Pons (tissue), 1 donor: ENCODE results near the gene ATG13.
"Not testable (repeated sequence)": the region's sequence is repeated elsewhere in the genome, so short reads cannot be mapped to it uniquely, and the experiment has no call there.

Experiments
- DNase-seq: peaks from one replicate; pipeline ENCODE4 v3.0.0-alpha.2; 2016; ENCODE audit warnings: low spot score

Gene ATG13

DNA sequence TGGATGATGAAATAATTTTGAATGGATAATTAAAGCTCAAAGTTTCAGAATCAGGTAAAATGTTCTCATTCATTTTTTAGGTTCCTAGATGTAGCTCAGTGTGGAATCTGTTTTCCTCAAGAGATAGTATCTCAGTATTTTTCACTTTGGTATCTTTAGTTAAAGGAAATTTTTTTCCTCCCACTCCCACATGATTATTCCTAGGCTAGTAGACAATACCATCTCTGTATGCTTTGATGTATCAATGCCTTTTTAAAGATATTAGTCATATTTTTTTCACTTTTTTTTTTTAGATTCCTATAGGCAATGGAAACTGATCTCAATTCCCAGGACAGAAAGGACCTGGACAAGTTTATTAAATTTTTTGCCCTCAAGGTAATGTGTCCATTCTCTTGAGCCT lies 26.6 kb downstream of the ATG13 start:
- no peak for DNase-seq

DNA sequence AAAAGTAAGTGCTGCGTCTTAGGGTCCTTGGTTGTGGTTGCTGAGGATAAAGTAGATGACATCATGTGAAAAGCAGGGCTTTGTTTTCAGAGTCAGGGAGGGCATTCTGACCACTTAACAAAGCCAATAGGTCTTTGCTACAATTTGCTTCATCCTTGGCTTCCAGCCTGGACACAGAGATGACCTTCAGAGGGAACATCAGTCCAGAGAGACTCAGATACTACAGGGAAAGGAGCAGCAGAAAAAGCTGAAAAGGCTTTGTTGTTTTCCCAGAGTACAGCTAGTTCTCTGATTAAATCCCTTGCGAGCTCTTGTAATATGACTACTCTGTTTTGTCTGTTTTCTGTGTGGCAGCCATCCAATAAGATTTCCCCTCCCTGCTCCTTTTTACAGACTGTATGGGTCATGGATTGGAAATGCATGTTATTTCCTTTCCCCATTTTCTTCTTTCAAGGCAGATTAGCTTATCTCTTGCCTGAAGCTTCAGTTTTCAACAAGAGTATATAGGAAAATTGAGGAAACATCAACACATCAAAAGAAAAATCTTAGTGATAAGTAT lies 31.9 kb downstream of the ATG13 start:
- peak; percentile 98 for DNase-seq

DNA sequence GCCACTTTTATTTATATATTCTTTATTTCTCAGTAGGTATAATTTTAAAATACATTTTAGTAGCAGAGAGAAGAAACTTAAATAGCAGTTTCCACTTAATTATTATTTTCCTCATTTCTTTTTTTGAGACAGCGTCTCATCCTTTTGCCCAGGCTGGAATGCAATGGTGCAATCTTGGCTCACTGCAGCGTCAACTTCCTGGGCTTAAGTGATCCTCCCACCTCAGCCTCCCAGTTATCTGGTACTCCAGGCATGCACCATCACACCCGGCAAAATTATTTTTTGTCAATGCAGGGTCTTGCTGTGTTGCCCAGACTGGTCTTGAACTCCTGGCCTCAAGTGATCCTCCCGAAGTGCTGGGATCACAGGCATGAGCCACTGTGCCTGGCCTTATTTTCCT lies 38.3 kb downstream of the ATG13 start:
- DNase-seq: no peak

DNA sequence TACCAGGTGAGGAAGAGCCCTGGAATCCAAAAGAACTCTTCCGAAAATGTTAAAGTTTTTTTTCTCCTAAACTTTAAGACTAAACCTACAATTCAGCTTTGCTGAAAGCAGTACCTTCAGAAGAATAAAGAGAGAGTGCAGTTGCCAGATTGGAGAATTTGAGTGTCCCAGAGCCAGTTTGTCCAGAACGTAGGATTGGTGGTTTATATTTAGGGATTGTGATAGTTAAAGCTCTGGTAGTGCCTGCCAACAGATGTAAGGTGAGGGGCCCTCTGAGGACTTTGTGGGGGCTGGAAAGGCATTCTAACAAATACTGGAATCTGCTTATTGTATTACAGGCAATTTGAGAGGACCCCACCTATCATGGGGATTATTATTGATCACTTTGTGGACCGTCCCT lies 39.8 kb downstream of the ATG13 start:
- no peak for DNase-seq

DNA sequence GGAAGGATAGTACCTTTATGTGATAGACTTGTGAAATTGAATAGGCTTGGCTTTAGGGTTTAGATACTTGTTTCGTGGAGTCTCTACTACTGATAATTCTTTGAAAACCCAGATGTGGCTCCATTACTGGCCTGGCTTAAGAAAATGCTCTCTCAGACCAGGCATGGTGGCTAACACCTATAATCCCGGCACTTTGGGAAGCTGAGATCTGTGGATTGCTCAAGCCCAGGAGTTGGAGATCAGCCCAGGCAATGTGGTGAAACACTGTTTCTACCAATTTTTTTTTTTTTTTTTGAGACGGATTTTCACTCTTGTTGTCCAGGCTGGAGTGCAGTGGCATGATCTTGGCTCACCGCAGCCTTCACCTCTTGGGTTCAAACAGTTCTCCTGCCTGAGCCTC lies 40.9 kb downstream of the ATG13 start:
- DNase-seq: no peak

DNA sequence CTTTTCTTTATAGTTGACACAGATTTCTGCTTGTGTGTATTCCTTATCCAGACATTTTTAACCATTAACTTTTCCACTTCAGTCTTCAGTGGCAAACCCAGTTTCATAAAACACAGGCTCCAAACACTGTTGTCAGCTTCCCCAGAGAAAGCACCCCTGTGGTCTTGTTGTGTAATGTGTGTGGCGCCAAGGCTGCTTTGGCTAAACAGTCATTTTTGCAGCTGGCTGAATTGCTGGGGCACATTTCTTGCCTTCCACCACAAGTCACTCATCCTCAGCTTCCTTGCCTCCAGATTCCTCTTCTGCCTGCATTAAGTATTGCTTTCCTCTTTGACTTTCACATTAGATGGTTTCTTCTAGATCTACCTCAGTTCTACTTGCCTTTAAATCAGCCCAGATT lies 42.6 kb downstream of the ATG13 start:
- no peak for DNase-seq

DNA sequence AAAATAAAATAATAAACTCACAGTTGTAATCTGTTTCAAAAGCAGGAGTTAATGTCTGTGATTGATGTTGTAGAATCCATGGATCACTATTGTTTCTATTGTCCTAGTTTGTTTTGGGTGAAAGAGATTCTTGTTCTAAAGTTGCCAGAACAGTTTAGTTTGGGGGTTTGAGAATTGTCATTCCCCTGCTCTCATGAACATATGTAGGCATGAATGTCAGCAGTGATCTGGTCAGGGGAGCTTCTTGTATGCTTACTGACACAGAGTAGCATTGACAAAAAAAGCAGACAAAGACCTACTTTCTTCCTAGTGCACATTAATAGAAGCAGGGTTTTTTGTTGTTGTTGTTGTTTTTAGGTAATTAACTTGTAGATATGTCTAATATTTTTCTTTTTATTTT lies 44.5 kb downstream of the ATG13 start:
- DNase-seq: peak; percentile 91

DNA sequence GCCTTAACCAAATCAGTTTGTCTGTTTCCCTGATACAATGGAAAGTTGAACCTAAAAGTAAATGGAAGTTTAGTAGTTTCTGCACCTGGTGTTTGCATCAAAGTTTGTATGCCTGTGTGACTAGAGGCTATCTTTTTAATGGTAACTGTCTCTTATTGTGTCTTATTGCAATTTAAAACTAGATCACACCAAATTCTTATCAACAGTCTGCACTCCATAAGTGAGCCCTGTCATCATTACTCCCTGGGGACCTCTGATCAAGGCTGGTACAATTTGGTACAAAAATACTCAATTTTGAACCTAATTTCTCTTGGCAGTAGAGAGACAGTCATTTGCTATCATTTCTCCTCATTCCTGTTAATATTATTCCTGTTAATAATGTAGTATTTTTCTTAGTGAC lies 45.0 kb downstream of the ATG13 start:
- no peak for DNase-seq

DNA sequence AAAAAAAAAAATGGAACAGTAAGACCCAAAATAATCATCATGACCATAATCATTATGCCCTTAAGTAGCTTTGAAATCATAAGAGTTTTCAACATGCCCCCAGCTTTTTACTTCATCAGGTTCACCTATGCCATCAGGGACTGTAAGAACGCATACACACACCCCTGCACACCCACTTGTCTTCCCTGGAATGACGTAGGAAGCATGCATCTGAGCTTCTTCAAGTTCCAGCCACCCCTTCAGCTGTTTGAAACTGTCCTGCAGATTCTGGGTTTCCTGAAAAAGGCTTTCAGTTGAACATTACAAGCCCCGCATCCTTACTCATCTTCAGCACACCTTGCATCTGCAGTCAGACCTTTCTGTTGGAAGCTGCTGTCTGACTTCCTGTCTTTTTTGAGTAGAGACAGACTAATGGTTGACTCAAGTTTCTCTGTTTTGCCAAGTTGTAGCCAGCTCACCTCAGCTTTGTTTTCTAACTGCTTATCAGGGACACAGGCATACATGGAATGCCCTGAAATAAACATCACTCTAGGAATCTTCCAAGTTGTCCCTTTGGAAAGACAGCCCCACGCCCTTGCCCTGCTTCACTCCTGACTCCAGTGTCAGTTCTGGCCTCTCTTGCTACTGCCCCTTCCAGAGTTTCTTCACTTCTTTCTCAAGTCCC lies 46.1 kb downstream of the ATG13 start:
- DNase-seq: no peak

DNA sequence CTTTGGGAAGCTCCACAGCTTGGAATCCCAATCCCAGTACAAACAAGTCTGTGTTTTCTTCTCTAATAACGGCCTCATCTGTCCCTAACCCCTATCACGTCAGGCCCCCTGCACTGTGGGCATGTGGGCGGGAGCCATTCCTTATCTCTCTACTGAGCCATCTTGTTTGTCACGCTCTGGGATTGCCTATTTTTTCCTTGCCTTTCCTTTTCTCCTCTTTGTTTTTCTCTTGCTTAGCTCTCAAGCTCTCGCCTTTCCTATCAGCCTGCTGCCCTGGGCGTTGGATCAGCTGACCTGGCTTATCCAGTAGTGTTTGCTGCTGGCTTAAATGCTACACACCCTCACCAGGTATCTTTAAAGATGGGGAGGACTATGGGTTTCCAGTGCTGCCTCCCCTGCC lies 47.3 kb downstream of the ATG13 start:
- no peak for DNase-seq

DNA sequence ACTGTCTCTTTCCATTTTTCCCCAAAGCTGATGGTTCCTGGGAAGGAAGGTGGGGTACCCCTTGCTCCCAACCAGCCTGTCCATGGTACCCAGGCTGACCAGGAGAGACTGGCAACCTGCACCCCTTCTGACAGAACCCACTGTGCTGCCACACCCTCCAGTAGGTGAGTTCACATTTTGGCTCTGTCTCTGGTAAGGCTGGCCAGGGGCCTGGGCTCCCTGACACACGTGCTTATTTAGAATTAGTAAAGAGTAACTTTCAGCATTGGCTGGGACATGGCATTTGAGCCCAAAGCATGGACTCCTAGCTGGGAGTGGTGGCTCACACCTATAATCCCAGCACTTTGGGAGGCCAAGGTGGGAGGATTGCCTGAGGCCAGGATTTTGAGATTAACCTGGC lies 48.0 kb downstream of the ATG13 start:
- DNase-seq: no peak

DNA sequence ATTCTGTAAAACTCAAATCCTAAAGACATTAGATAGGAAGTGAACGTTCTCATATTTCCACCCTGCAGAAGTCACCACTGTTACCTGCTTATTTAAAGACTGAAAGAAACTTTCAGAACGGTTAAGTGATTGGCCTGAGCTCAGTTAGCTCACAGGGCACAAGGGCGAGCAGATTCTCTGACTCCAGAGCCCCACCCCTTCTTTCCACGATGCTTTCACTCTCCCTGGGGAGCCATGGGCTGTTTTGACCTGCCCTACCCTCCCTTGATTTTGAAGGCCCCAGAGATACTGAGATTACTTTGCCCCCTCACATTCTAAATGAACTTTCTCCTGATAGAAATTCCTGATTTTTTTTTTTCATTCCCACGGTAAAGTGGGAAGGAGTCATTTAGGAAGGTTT lies 49.2 kb downstream of the ATG13 start:
- DNase-seq: no peak

DNA sequence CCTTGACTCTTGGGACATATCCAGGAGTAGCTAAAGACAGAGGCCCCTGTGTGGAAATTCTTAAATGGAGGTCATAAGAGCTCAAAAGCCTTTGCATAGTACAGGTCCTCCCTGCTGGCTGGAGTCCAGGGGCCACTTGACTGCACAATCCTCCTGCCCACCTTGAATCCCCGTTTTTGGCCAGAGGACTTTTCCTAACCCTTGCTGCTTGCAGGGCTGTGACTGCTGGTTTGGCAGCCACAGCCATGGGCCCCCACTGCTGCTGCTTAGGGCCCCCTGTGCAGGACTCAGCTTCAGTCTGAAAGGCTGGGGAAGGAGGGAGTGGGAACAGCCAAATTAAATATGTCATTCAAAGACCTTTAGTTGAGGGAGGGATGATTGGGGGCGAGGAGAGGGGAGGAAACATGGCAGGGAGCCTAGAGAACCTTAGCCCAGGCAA lies 49.7 kb downstream of the ATG13 start:
- DNase-seq: no peak

DNA sequence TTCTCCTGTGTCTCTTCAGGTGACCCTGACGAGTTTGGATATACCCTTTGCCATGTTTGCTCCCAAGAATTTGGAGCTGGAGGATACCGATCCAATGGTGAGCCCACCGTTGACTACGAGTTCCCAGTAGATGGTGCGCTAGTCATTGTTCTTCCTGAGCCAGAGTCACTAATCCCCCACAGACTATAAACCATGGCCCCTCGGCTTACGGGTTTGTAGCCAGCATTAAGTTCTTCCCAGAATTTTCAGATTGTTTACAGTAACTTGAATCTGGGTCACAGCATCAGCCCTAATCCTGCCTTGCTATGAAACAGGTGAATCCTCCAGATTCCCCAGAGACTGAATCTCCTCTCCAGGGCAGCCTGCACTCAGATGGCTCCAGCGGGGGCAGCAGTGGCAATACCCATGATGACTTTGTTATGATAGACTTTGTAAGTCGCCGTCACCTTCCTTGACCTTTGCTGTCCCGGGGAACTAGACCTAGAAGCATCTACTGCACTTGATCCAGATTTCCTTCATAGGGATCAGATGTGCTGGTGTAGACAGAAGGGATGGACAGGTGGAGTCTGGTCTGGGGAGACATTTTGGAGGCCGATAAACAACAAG lies 51.2 kb downstream of the ATG13 start:
- no peak for DNase-seq

DNA sequence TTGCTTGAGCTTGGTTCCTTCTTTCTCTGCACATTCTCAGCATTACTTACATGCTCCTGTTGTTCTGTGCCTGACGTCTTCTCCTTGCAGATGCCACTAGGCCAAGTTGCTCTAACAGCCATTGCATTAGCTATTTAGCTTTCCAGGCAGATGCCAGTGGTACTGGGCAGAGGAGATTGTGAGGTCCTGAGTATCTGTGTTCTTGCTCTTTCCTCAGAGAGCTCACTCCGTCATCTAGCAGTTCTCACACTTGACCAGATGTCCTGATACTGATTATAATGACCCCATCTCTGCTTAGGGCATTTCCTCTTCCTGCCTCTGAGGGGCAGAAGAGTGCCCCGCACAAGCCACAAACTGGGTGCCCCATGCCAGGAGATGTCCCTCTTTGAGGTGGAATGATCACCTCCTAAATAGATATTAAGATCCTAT lies 52.4 kb downstream of the ATG13 start:
- DNase-seq: peak; percentile 52

DNA sequence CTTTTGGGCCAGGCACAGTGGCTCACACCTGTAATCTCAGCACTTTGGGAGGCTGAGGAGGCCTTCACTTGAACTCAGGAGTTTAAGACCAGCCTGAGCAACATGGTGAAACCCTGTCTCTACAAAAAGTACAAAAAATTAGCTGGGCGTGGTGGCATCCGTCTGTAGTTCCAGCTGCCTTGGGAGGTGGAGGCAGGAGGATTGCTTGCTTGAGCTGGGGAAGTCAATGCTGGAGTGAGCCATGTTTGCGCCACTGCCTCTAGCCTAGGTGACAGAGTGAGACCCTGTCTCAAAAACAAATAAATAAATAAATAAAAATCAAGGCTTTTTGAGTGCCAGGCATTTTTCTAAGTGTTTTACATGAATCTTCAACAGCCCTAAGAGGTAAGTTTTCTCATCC lies 53.2 kb downstream of the ATG13 start:
- not testable (repeated sequence) for DNase-seq

DNA sequence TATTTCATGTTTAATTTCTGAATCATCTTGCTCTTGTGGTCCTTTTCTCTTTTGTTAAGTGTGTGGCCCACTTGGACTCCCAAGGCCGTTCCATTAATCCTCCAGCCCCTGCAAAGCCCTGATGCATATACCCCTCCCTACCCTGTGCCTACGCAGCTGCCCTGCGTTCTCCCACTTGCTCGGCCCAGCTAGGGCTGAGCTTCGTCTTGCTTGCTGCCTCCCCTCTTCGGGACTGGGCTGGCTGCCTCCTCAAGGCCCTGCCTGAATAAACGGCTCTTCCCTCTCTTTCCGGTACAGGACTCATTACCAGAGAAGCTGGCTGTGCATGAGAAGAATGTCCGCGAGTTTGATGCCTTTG lies 54.6 kb downstream of the ATG13 start:
- no peak for DNase-seq

DNA sequence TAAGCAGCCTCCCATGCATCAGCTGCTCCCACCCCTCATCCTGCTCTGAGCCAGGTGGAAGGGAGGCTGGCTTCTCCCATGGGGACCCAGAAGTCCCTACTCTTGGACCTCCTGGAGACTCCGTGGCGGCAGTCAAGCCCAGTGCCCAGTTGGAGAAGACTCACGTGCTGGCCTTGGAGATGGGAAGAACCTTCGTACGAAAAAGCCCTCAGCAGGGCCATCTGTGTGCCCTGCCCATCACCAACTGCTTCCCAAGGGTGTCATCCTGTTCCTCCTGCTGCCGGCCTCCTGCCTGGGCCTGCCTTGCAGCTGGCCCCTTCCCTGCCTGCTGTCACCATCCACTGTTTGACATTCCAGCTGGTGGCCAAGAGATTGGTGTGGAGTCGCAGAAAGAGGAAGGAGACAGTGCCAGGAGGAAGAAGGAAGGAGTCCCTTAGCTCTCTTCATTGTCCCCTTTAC lies 55.1 kb downstream of the ATG13 start:
- no peak for DNase-seq

DNA sequence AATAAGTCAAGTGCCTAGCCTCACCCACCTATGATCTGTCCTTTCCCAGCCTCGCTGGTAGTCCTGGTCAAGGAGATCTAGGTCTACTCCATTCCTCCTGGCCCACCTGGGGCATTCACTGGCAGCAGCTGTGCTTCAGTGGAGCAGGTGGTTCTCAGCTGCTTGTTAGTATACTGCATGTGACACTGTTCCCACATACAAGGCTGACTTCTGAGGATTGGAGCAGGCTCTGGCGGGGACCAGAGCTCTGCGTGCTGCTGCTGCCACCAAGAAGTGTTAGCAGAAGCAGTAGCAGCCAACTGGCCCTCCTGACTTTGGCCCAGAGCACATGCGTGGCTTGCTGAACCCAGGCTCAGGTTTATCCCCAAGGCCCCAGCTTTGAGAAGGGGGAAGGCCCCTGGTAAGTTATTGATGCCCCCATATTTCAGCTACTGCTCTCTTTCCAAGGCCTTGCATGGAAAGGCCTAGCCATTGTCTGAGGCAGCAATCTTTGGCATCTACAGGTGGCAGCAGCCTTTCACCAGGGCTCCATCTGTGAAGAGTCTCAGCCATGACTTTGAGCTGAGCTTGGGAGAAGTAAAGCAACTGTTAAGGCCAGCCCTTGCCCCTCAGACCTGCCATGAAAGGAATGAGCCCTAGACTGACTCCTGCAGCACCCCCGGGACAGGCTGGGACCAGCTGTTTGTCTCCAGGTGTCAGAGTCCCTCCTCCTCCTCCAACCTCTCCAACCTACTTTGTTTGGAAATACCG lies 56.5 kb downstream of the ATG13 start:
- DNase-seq: no peak

DNA sequence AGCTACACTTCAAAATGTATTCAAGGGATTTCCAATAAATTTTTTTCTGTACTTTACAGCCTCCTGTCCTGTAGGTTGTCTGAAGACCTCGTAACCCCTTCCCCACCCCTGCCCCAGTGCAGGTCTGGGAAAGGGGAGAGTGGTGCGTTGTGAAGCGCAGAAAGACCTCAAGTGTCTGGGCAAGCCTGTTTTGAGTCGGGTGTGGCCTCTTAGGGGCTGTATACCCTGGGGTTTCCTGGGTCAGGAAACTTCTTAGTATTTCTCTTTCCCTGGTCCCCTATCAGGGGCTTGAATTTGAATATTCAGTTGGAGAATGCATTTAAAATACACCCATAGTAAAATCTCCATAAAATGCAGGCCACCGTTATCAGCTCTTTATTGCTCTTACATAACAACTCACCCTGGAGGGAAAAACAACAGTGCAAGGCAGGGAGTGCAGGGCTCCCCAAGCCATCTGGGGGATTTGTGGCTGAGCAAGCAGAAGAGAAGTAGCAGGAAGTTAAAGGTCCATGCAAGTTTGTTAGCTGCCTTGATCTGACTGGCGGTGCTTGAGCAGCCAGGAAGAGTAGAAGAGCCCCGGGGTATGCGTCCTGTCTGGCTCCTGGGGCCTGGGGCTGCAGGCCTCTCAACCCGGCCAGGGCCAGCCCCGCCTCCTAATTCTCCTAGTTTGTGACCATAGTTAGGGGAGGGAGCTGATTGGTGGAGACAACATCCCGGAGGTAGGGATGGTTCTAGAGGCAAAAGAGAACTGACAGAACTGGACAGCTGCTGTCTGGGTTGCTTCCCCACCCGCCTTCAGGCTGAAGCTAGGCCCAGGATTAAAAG lies 57.3 kb downstream of the ATG13 start:
- no peak for DNase-seq

DNA sequence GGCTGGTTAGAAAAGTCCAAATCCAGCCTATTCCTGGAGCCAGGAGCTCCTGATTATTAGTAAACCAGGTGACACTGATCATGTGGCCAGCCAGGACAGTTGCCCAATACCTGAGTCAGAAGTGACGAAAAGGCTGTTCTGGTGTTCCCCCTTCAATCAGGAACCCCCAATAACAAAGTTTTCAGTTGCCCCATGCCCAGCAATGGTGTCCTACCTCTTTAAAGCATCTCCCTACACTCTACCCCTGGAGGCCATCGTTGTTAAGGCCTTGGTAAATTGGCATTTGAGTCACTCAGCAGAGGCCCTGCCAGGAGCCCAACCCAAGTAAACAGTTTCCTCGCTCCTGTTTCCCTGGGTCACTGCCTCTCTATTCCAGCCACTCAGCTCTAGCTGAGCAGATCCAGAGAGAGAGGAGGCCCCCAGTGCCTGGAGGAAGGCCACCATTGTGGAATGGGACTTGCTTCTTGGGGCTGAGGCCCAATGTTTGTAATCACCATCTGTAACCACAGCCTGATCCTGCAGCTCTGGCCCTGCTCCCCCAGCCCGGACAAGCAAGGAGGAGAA lies 58.0 kb downstream of the ATG13 start:
- peak; percentile 55 for DNase-seq

DNA sequence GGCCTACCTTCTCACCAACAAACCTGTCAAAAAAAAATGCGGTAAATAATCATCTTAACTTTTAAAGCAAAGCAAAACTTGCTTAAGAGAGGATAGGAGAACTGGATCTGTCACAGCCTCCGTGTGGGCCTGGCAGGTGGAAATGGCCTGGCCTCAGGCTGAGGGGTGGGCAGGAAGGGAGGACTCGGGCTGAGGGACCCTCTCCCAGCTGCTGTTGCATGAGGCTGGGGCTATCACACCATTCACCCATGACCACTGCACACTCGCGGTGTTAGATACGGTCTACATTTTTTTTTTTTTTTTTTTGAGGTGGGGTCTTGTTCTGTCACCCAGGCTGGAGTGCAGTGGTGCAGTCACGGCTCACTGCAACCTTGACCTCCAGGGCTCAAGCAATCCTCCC lies 58.6 kb downstream of the ATG13 start:
- DNase-seq: no peak
